ENCODE data around the gene ZNF148. TPM values are rescaled to one million over a fixed set of nuclear protein-coding genes. Genes with fewer than 3 reads are reported as not detected.

Gene ZNF148
- total and polyA plus RNA-seq, 2 of the 4 experiments (the other 2 are of a cell fraction), result 9.4 to 65.2 TPM

DNA sequence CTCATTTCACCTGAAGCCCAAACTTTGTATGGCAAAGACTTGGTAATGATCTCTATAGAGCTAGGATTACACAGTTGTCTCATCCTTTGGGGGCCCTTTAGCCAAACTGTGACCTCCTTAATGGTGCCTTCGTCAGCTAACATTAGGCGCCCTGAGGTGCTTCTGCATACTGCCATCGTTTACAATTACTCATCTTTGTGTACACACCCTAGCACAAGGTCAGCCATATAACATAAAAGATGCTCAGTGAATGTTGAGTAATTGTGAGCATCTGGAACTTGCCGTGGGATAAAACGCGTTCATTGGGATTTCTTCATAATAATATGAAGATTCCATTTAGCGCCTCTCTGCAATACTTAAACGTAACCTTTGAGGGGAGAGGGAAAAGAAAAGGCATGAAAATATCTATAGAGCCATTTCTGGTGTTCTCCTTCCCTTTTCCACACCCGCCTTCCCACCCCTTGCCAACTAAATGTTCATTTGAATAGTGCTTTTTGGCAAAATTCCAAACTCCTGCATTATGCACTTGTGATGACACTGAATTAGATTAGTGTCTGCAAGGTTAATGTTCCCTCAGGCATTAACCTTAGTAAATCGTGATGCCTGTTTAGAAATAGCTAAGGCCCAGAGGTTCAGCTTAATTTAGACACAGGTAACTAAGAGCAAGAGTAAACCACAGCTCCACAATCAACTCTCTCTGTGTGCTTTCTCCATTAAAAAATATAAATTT, 990 bp upstream of the ZNF148 start:
- peak overlapping the region; percentile 59 for H2AK5ac ChIP-seq (ENCODE audit: low read depth, low read length)
- H2BK15ac ChIP-seq (ENCODE audit: low read depth, low read length), result peak overlapping the region; percentile 7; the same call in 1 of the 3 replicates
- H4K5ac ChIP-seq (ENCODE audit: low read depth, low read length), result peak overlapping the region; percentile 86
- peak overlapping the region; percentile 98 for H3K9ac ChIP-seq (ENCODE audit: low read depth, low read length)
- peak overlapping the region; percentile 93 for H2BK5ac ChIP-seq (ENCODE audit: low read depth, low read length, poor library complexity, severe bottlenecking)
- no peak overlapping the region for H2BK20ac ChIP-seq (ENCODE audit: low read depth, low read length)
- DNase-seq (peak; percentile 62), ATAC-seq (ENCODE audit: low read depth) (no peak)
- H2BK120ac ChIP-seq (ENCODE audit: low read depth, low read length), result peak overlapping the region; percentile 60
- peaks cover 8% of the 10 kb centered on the region for H3K4me1 ChIP-seq (ENCODE audit: control insufficient read depth, insufficient read depth, low read length)
- no TSS peak for BruUV-seq (replicated peaks)
- H3K4ac ChIP-seq (ENCODE audit: low read depth, low read length), result peak overlapping the region; percentile 92
- H3K23ac ChIP-seq (ENCODE audit: low read depth, low read length), result peak overlapping the region; percentile 95
- intact Hi-C loops (cut with micrococcal nuclease), result loop anchor here (2.0 kb wide), 2 partner anchors 61 to 321 kb away; partner anchors contain the start of gene HEG1
- dilution Hi-C loops (cut with HindIII; ENCODE audit: low sequenced_read_pairs, unreplicated experiment), result no loop called here
- H4K20me1 ChIP-seq (ENCODE audit: insufficient read depth, low read length), result peaks cover 8% of the 10 kb centered on the region; the same call in 1 of the 2 replicates
- no peaks in the 10 kb centered on the region for H3K9me3 ChIP-seq (ENCODE audit: control insufficient read depth, insufficient read depth, low read length)
- no peak overlapping the region for H3K18ac ChIP-seq (ENCODE audit: low read depth, low read length)
- peak overlapping the region; percentile 98 for H3K4me3 ChIP-seq (ENCODE audit: insufficient read depth, low read depth, low read length)
- H3K4me2 ChIP-seq (ENCODE audit: low read depth, low read length), result peak overlapping the region; percentile 96
- H3K9me1 ChIP-seq (ENCODE audit: insufficient read depth, low read length), result peaks cover 7% of the 10 kb centered on the region
- H3K27ac ChIP-seq (ENCODE audit: insufficient read depth, low read length), result peak overlapping the region; percentile 99
- H2AFZ ChIP-seq (replicated peaks; ENCODE audit: low read length, poor library complexity), result peak overlapping the region; percentile 98
- no CpG with 5 or more reads among the region's 10 CpGs for WGBS, 2 experiments (ENCODE audit: extremely low coverage in 2 of 2, insufficient read length in 1 of 2)
- H3K36me3 ChIP-seq (ENCODE audit: control insufficient read depth, insufficient read depth, low read length), result no peaks in the 10 kb centered on the region
- no peaks in the 10 kb centered on the region for H3K27me3 ChIP-seq (ENCODE audit: control insufficient read depth, insufficient read depth, low read length)
- peaks cover 0 to 28% of the 10 kb centered on the region in 2 experiments; a peak in 2 of 4 replicates for H3K79me1 ChIP-seq (ENCODE audit: low read depth in 1 of 2, low read length in 2 of 2)
- CTCF ChIA-PET, result interaction anchor here (0.7 kb wide), 1 partner anchor 19 kb away, joined by 4 read pairs; no protein-coding TSS in a partner anchor
- H3K14ac ChIP-seq (replicated peaks; ENCODE audit: low read depth, low read length), result peak overlapping the region; percentile 93
- peak overlapping the region; percentile 97; the same call in 1 of the 2 replicates for H3K56ac ChIP-seq (ENCODE audit: extremely low read depth, insufficient read depth, low read length)
- in situ Hi-C loops (cut with MboI; ENCODE audit: low sequenced_read_pairs), result no loop called here
- POLR2A ChIA-PET (ENCODE audit: unreplicated experiment), result no interaction called here
- peak overlapping the region; percentile 81 for H4K91ac ChIP-seq (ENCODE audit: insufficient read depth, low read depth, low read length)
- peak; percentile 43; the same call in 1 of the 2 replicates for TF ChIP-seq CEBPB (IDR thresholded peaks at IDR 0.05; ENCODE audit: low read depth, low read length)
- TF ChIP-seq RAD21 (IDR thresholded peaks at IDR 0.05; ENCODE audit: low read length), result no peak
- H2AK9ac ChIP-seq (replicated peaks; ENCODE audit: low read depth, low read length, poor library complexity), result peak overlapping the region; percentile 95
- peak overlapping the region; percentile 90 to 98 for H4K8ac ChIP-seq (ENCODE audit: low read depth in 2 of 2, low read length in 2 of 2)

Measured in IMR-90 (cell line).